Measurements from ENCODE around the gene PARN. TPM values are rescaled to one million over a fixed set of nuclear protein-coding genes. Genes with fewer than 3 reads are reported as not detected.
"Not testable (repeated sequence)": the region's sequence is repeated elsewhere in the genome, so short reads cannot be mapped to it uniquely, and the experiment has no call there.

The PARN gene
- total and polyA plus RNA-seq, 2 experiments from 2014 or later: 35.0 to 35.4 TPM

- no peak for TF ChIP-seq EZH2phosphoT487 (IDR thresholded peaks at IDR 0.05; ENCODE audit: insufficient read depth, low read depth)
- no peak for TF ChIP-seq EZH2 (IDR thresholded peaks at IDR 0.05; ENCODE audit: insufficient read depth, poor library complexity, severe bottlenecking)
- no peaks in the 10 kb centered on the region for H3K79me2 ChIP-seq (ENCODE audit: insufficient read depth)
- WGBS, 2 experiments (ENCODE audit: low coverage in 1 of 2, low lambda C conversion rate in 2 of 2, missing lambda C conversion rate in 2 of 2): 50 to 55% methylated on average over 3 of the region's 3 CpGs
- H3K27me3 ChIP-seq (replicated peaks; ENCODE audit: insufficient read depth): no peaks in the 10 kb centered on the region
- H3K4me1 ChIP-seq (ENCODE audit: insufficient read depth): no peaks in the 10 kb centered on the region
- H3K9ac ChIP-seq: no peak overlapping the region
- H2AFZ ChIP-seq: no peak overlapping the region
- H3K36me3 ChIP-seq (ENCODE audit: low read depth): peaks cover 35% of the 10 kb centered on the region
- no peaks in the 10 kb centered on the region for H3K9me3 ChIP-seq (ENCODE audit: low read depth)
- no peak overlapping the region for H3K27ac ChIP-seq
- in situ Hi-C loops (cut with MboI): no loop called here
- H3F3A ChIP-seq (ENCODE audit: insufficient read depth): no peaks in the 10 kb centered on the region
- H4K20me1 ChIP-seq (ENCODE audit: insufficient read depth): no peaks in the 10 kb centered on the region
- H3K4me2 ChIP-seq (ENCODE audit: unreplicated experiment): no peak overlapping the region
- DNase-seq: peak; percentile 19
- H3K9me2 ChIP-seq (ENCODE audit: insufficient read depth): no peaks in the 10 kb centered on the region
- no peak overlapping the region for H3K4me3 ChIP-seq
These were observed 43.3 kb downstream of the PARN start for GRCh38 chr16:14586637-14587305.

GRCh38 chr16:14585287-14585686 lies 44.8 kb downstream of the PARN start:
- Histone ChIP-seq H3K4me2 (ENCODE audit: unreplicated experiment) (no peak overlapping the region), H3K4me1 (ENCODE audit: insufficient read depth) (no peaks in the 10 kb centered on the region), H3K36me3 (ENCODE audit: low read depth) (peaks cover 47% of the 10 kb centered on the region), H3K79me2 (ENCODE audit: insufficient read depth) (no peaks in the 10 kb centered on the region), H3F3A (ENCODE audit: insufficient read depth) (no peaks in the 10 kb centered on the region), H3K27me3 (replicated peaks; ENCODE audit: insufficient read depth) (no peaks in the 10 kb centered on the region), H4K20me1 (ENCODE audit: insufficient read depth) (no peaks in the 10 kb centered on the region), H3K9me2 (ENCODE audit: insufficient read depth) (no peaks in the 10 kb centered on the region), H3K27ac (no peak overlapping the region), H2AFZ (no peak overlapping the region), H3K9me3 (ENCODE audit: low read depth) (no peaks in the 10 kb centered on the region), H3K9ac (no peak overlapping the region), H3K4me3 (no peak overlapping the region)
- TF ChIP-seq EZH2 (IDR thresholded peaks at IDR 0.05; ENCODE audit: insufficient read depth, poor library complexity, severe bottlenecking) (no peak), EZH2phosphoT487 (IDR thresholded peaks at IDR 0.05; ENCODE audit: insufficient read depth, low read depth) (no peak)
- 96% methylated on average over 3 of the region's 3 CpGs for WGBS, 2 experiments (ENCODE audit: low coverage in 1 of 2, low lambda C conversion rate in 2 of 2, missing lambda C conversion rate in 2 of 2)
- DNase-seq: no peak
- in situ Hi-C loops (cut with MboI): no loop called here

GRCh38 chr16:14580926-14581325 lies 49.1 kb downstream of the PARN start:
- H3K27me3 ChIP-seq (replicated peaks; ENCODE audit: insufficient read depth); in situ Hi-C loops (cut with MboI); H3K27ac ChIP-seq; H3K9me3 ChIP-seq (ENCODE audit: low read depth); H3K79me2 ChIP-seq (ENCODE audit: insufficient read depth); H2AFZ ChIP-seq; H3K4me2 ChIP-seq (ENCODE audit: unreplicated experiment); H3K9ac ChIP-seq; H3K9me2 ChIP-seq (ENCODE audit: insufficient read depth); DNase-seq; H4K20me1 ChIP-seq (ENCODE audit: insufficient read depth); H3K4me1 ChIP-seq (ENCODE audit: insufficient read depth); H3K4me3 ChIP-seq; H3F3A ChIP-seq (ENCODE audit: insufficient read depth): not testable (repeated sequence)
- WGBS, 2 experiments (ENCODE audit: low coverage in 1 of 2, low lambda C conversion rate in 2 of 2, missing lambda C conversion rate in 2 of 2): 86 to 99% methylated on average over 3 of the region's 3 CpGs
- peaks cover 54% of the 10 kb centered on the region for H3K36me3 ChIP-seq (ENCODE audit: low read depth)

GRCh38 chr16:14579266-14579665 lies 50.8 kb downstream of the PARN start:
- no peak overlapping the region for H2AFZ ChIP-seq
- H3K9me2 ChIP-seq (ENCODE audit: insufficient read depth): no peaks in the 10 kb centered on the region
- DNase-seq: no peak
- TF ChIP-seq EZH2phosphoT487 (IDR thresholded peaks at IDR 0.05; ENCODE audit: insufficient read depth, low read depth) (no peak), EZH2 (IDR thresholded peaks at IDR 0.05; ENCODE audit: insufficient read depth, poor library complexity, severe bottlenecking) (no peak)
- WGBS, 2 experiments (ENCODE audit: low coverage in 1 of 2, low lambda C conversion rate in 2 of 2, missing lambda C conversion rate in 2 of 2): 95 to 100% methylated on average over 2 of the region's 2 CpGs
- H3F3A ChIP-seq (ENCODE audit: insufficient read depth): no peaks in the 10 kb centered on the region
- H3K4me1 ChIP-seq (ENCODE audit: insufficient read depth): no peaks in the 10 kb centered on the region
- in situ Hi-C loops (cut with MboI): no loop called here
- no peaks in the 10 kb centered on the region for H4K20me1 ChIP-seq (ENCODE audit: insufficient read depth)
- H3K9ac ChIP-seq: no peak overlapping the region
- no peaks in the 10 kb centered on the region for H3K9me3 ChIP-seq (ENCODE audit: low read depth)
- no peak overlapping the region for H3K27ac ChIP-seq
- no peak overlapping the region for H3K4me3 ChIP-seq
- no peaks in the 10 kb centered on the region for H3K79me2 ChIP-seq (ENCODE audit: insufficient read depth)
- H3K27me3 ChIP-seq (replicated peaks; ENCODE audit: insufficient read depth): no peaks in the 10 kb centered on the region
- H3K36me3 ChIP-seq (ENCODE audit: low read depth): peaks cover 50% of the 10 kb centered on the region
- H3K4me2 ChIP-seq (ENCODE audit: unreplicated experiment): no peak overlapping the region

GRCh38 chr16:14576532-14576931 lies 53.5 kb downstream of the PARN start:
- Histone ChIP-seq H3K9me2 (ENCODE audit: insufficient read depth) (no peaks in the 10 kb centered on the region), H3K27me3 (replicated peaks; ENCODE audit: insufficient read depth) (no peaks in the 10 kb centered on the region), H3K4me3 (no peak overlapping the region), H3K27ac (no peak overlapping the region), H2AFZ (no peak overlapping the region), H3K79me2 (ENCODE audit: insufficient read depth) (no peaks in the 10 kb centered on the region), H3K4me2 (ENCODE audit: unreplicated experiment) (no peak overlapping the region), H4K20me1 (ENCODE audit: insufficient read depth) (no peaks in the 10 kb centered on the region), H3F3A (ENCODE audit: insufficient read depth) (no peaks in the 10 kb centered on the region), H3K9me3 (ENCODE audit: low read depth) (no peaks in the 10 kb centered on the region), H3K36me3 (ENCODE audit: low read depth) (peaks cover 25% of the 10 kb centered on the region; the same call in 1 of the 2 replicates), H3K4me1 (ENCODE audit: insufficient read depth) (no peaks in the 10 kb centered on the region), H3K9ac (no peak overlapping the region)
- DNase-seq: no peak
- TF ChIP-seq EZH2phosphoT487 (IDR thresholded peaks at IDR 0.05; ENCODE audit: insufficient read depth, low read depth) (no peak), EZH2 (IDR thresholded peaks at IDR 0.05; ENCODE audit: insufficient read depth, poor library complexity, severe bottlenecking) (no peak)
- 100% methylated on average over 1 of the region's 1 CpG for WGBS, 2 experiments (ENCODE audit: low coverage in 1 of 2, low lambda C conversion rate in 2 of 2, missing lambda C conversion rate in 2 of 2)
- in situ Hi-C loops (cut with MboI): no loop called here
